ENCODE results near the gene NPFF.

DNA sequence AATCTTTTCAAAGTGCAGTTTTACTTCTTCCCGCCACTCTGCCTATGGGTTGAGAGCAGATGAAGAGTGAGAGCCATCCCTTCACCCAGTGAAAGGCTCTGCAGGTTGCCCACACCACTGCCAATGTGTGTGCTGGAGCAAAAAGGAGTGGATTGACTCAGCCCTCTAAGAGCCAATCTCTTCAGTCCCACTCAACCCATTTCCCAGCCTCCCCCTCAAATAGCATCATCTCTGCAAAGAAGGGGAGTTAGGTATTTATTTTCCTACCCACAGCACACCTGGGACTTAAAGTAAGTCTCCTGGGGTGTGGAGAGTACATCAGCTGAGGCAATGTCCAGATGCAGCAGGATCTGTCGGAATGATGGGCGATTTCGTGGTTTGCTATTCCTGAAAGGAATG is 23.3 kb downstream of the NPFF start:
- TF ChIP-seq CTCF (IDR thresholded peaks at IDR 0.05) (no peak), POLR2A (IDR thresholded peaks at IDR 0.05) (no peak), EP300 (IDR thresholded peaks at IDR 0.05) (no peak)

Data from upper lobe of left lung (tissue), 4 donors.